HEK293 (cell line): ENCODE measurements around the gene INTS13.

Experiments
- CTCF ChIA-PET: fragments of 350-600 bp; formaldehyde crosslinking; extraction: SDS; loops from one replicate; lab custom pipeline; 2021; ENCODE audit warnings: antibody characterized with exemption; lab: Yijun Ruan, JAX
- POLR2A ChIA-PET: fragments of 300-600 bp; formaldehyde crosslinking; extraction: SDS; loops from one replicate; lab custom pipeline; 2020; ENCODE audit warnings: antibody characterized with exemption, inconsistent platforms; lab: Yijun Ruan, JAX
- H3K27ac ChIP-seq: fragments of 200-500 bp; sonication (Bioruptor generic); 2 replicates; pipeline ENCODE4 v1.5.1; 2014; ENCODE audit warnings: low read depth, low read length, control low read depth, inconsistent platforms; ENCODE audit errors: extremely low read depth
- H3K36me3 ChIP-seq, 2 experiments: fragments of 200-500 bp in 1 of 2; sonication (Bioruptor generic) in 1 of 2; 1 replicate in 1 of 2; 2 replicates in 1 of 2; pipeline ENCODE4 v1.5.1; 2014 to 2017; ENCODE audit warnings: inconsistent platforms in 2 of 2, low read length in 2 of 2; ENCODE audit not compliant: control insufficient read depth in 2 of 2, insufficient read depth in 1 of 2
- H3K4me1 ChIP-seq: fragments of 200-500 bp; sonication (Bioruptor generic); 2 replicates; pipeline ENCODE4 v1.5.1; 2014; ENCODE audit warnings: mild to moderate bottlenecking, low read length, inconsistent platforms; ENCODE audit not compliant: control insufficient read depth, insufficient read depth
- H3K4me3 ChIP-seq: 2 replicates; pipeline ENCODE4 v1.5.1; 2011; ENCODE audit warnings: low read depth, mild to moderate bottlenecking, control low read depth, low read length, moderate library complexity
- H3K9me3 ChIP-seq: fragments of 200-500 bp; sonication (Bioruptor generic); 2 replicates; pipeline ENCODE4 v1.5.1; 2014; ENCODE audit warnings: low read depth, low read length, inconsistent platforms; ENCODE audit not compliant: control insufficient read depth, insufficient read depth
- BCL11A ChIP-seq: fragments of 450-650 bp; formaldehyde crosslinking; IDR thresholded peaks from 2 replicates; pipeline ENCODE4 v1.5.1; 2016; ENCODE audit warnings: low read depth, missing biosample characterization, missing genetic modification characterization
- FEZF1 ChIP-seq: fragments of 450-650 bp; formaldehyde crosslinking; IDR thresholded peaks from 2 replicates; pipeline ENCODE4 v1.5.1; 2016; ENCODE audit warnings: missing biosample characterization, missing genetic modification characterization
- HOXC10 ChIP-seq: sonication (generic); formaldehyde crosslinking; IDR thresholded peaks from 2 replicates; pipeline ENCODE4 v1.8.1; 2023; ENCODE audit warnings: mild to moderate bottlenecking, missing genetic modification reagents
- KLF9 ChIP-seq: fragments of 450-650 bp; formaldehyde crosslinking; IDR thresholded peaks from 2 replicates; pipeline ENCODE4 v1.5.1; 2016; ENCODE audit warnings: missing biosample characterization, missing genetic modification characterization, low read depth
- OSR2 ChIP-seq: fragments of 450-650 bp; formaldehyde crosslinking; IDR thresholded peaks from 2 replicates; pipeline ENCODE4 v1.5.1; 2016; ENCODE audit warnings: missing biosample characterization, missing genetic modification characterization
- PRDM4 ChIP-seq: fragments of 450-650 bp; formaldehyde crosslinking; IDR thresholded peaks from 2 replicates; pipeline ENCODE4 v1.5.1; 2017; ENCODE audit warnings: missing biosample characterization, missing genetic modification characterization
- SCRT1 ChIP-seq: fragments of 450-650 bp; formaldehyde crosslinking; IDR thresholded peaks from 2 replicates; pipeline ENCODE4 v1.5.1; 2016; ENCODE audit warnings: missing biosample characterization, missing genetic modification characterization, borderline replicate concordance
- SCRT2 ChIP-seq: fragments of 450-650 bp; formaldehyde crosslinking; IDR thresholded peaks from 2 replicates; pipeline ENCODE4 v1.5.1; 2016; ENCODE audit warnings: missing biosample characterization, missing genetic modification characterization
- ZBTB1 ChIP-seq: fragments of 450-650 bp; formaldehyde crosslinking; IDR thresholded peaks from 2 replicates; pipeline ENCODE4 v1.5.1; 2016; ENCODE audit warnings: missing biosample characterization, missing genetic modification characterization
- ZBTB10 ChIP-seq: fragments of 450-650 bp; formaldehyde crosslinking; IDR thresholded peaks from 2 replicates; pipeline ENCODE4 v1.5.1; 2016; ENCODE audit warnings: missing biosample characterization, missing genetic modification characterization
- ZNF10 ChIP-seq: fragments of 450-650 bp; formaldehyde crosslinking; IDR thresholded peaks from 2 replicates; pipeline ENCODE4 v1.5.1; 2017; ENCODE audit warnings: missing biosample characterization, missing genetic modification characterization
- ZNF148 ChIP-seq: fragments of 450-650 bp; formaldehyde crosslinking; IDR thresholded peaks from 2 replicates; pipeline ENCODE4 v1.5.0; 2017; ENCODE audit warnings: missing biosample characterization, missing genetic modification characterization, borderline replicate concordance
- ZNF214 ChIP-seq: fragments of 450-650 bp; formaldehyde crosslinking; IDR thresholded peaks from 2 replicates; pipeline ENCODE4 v1.5.1; 2017; ENCODE audit warnings: missing biosample characterization, mild to moderate bottlenecking, missing genetic modification characterization, borderline replicate concordance
- ZNF571 ChIP-seq: fragments of 450-650 bp; formaldehyde crosslinking; IDR thresholded peaks from 2 replicates; pipeline ENCODE4 v1.5.0; 2017; ENCODE audit warnings: missing biosample characterization, missing genetic modification characterization
- ZNF639 ChIP-seq: fragments of 450-650 bp; formaldehyde crosslinking; IDR thresholded peaks from 2 replicates; pipeline ENCODE4 v1.5.1; 2016; ENCODE audit warnings: missing biosample characterization, missing genetic modification characterization
- ZNF654 ChIP-seq: fragments of 450-650 bp; formaldehyde crosslinking; IDR thresholded peaks from 2 replicates; pipeline ENCODE4 v1.5.1; 2016; ENCODE audit warnings: low read depth, missing biosample characterization, missing genetic modification characterization
- ZNF677 ChIP-seq: fragments of 450-650 bp; IDR thresholded peaks from 2 replicates; pipeline ENCODE4 v1.5.0; 2018; ENCODE audit warnings: missing biosample characterization, mild to moderate bottlenecking, missing genetic modification characterization, moderate library complexity
- ZNF692 ChIP-seq: fragments of 450-650 bp; formaldehyde crosslinking; IDR thresholded peaks from 2 replicates; pipeline ENCODE4 v1.5.1; 2016; ENCODE audit warnings: missing biosample characterization, missing genetic modification characterization
- ZNF76 ChIP-seq: fragments of 450-650 bp; formaldehyde crosslinking; IDR thresholded peaks from 2 replicates; pipeline ENCODE4; 2016; ENCODE audit warnings: low read depth, missing biosample characterization, missing genetic modification characterization, borderline replicate concordance
- ZSCAN18 ChIP-seq: fragments of 450-650 bp; formaldehyde crosslinking; IDR thresholded peaks from 2 replicates; pipeline ENCODE4 v1.5.1; 2016; ENCODE audit warnings: missing biosample characterization, missing genetic modification characterization
- ZSCAN30 ChIP-seq: fragments of 450-650 bp; IDR thresholded peaks from 2 replicates; pipeline ENCODE4 v1.5.1; 2018; ENCODE audit warnings: missing biosample characterization, mild to moderate bottlenecking, missing genetic modification characterization, moderate library complexity

The INTS13 gene

GRCh38 chr12:26954027-26954426 lies 16.2 kb upstream of the INTS13 start:
- CTCF ChIA-PET: interaction anchor here (0.7 kb wide), 2 partner anchors 59 to 151 kb away, joined by 3 to 4 read pairs; no protein-coding TSS in a partner anchor
- TF ChIP-seq PRDM4 (tag by site-specific recombination) (no peak), ZNF571 (no peak), ZNF654 (tag by site-specific recombination) (no peak), ZSCAN18 (tag by site-specific recombination) (no peak), SCRT1 (tag by site-specific recombination) (no peak), KLF9 (tag by site-specific recombination) (no peak), ZNF214 (tag by site-specific recombination) (no peak), SCRT2 (no peak), ZNF10 (no peak), BCL11A (tag by site-specific recombination) (no peak)
- TF ChIP-seq, all 188 proteins: peak for 0
- no peak overlapping the region for H3K4me3 ChIP-seq
- POLR2A ChIA-PET: no interaction called here
- peaks cover 16% of the 10 kb centered on the region in 2 experiments for H3K36me3 ChIP-seq
- H3K9me3 ChIP-seq: no peaks in the 10 kb centered on the region
- no peaks in the 10 kb centered on the region for H3K4me1 ChIP-seq
- no peak overlapping the region for H3K27ac ChIP-seq

- Histone ChIP-seq H3K36me3 (peaks cover 16% of the 10 kb centered on the region in 2 experiments), H3K4me3 (no peak overlapping the region), H3K9me3 (no peaks in the 10 kb centered on the region), H3K27ac (no peak overlapping the region), H3K4me1 (no peaks in the 10 kb centered on the region)
- ChIA-PET CTCF (interaction anchor here (0.7 kb wide), 1 partner anchor 151 kb away, joined by 4 read pairs; no protein-coding TSS in a partner anchor), POLR2A (interaction anchor here (0.6 kb wide), 1 partner anchor 11 kb away, joined by 5 read pairs; no protein-coding TSS in a partner anchor)
- TF ChIP-seq ZNF692 (no peak), OSR2 (no peak), ZNF639 (tag by site-specific recombination) (no peak), ZBTB10 (tag by site-specific recombination) (no peak), FEZF1 (tag by site-specific recombination) (no peak), HOXC10 (CRISPR knock-in tag) (no peak), ZNF677 (tag by site-specific recombination) (no peak), ZSCAN30 (no peak), ZNF148 (tag by site-specific recombination) (no peak), ZNF76 (no peak), ZBTB1 (tag by site-specific recombination) (no peak), ZNF571 (no peak), ZSCAN18 (tag by site-specific recombination) (no peak)
These were observed 15.7 kb upstream of the INTS13 start for GRCh38 chr12:26953447-26953846.
